ENCODE data around the gene TRIP13. TPM values are rescaled to one million over a fixed set of nuclear protein-coding genes. Genes with fewer than 3 reads are reported as not detected.

TRIP13 gene
- total and polyA plus RNA-seq, 2 of the 4 experiments (the other 2 are of a cell fraction): 17.1 to 35.5 TPM

GRCh38 chr5:922436-923280 lies 30.0 kb downstream of the TRIP13 start:
- H3K4me1 ChIP-seq (ENCODE audit: control insufficient read depth, insufficient read depth, low read length): no peaks in the 10 kb centered on the region; the same call in 1 of the 2 replicates
- no peaks in the 10 kb centered on the region for H3K79me1 ChIP-seq (ENCODE audit: low read depth in 1 of 2, low read length in 2 of 2)
- no peak overlapping the region for H3K27ac ChIP-seq (ENCODE audit: insufficient read depth, low read length)
- no peak overlapping the region for H3K4ac ChIP-seq (ENCODE audit: low read depth, low read length)
- no peaks in the 10 kb centered on the region for H3K9me3 ChIP-seq (ENCODE audit: control insufficient read depth, insufficient read depth, low read length)
- DNase-seq: no peak
- H2BK15ac ChIP-seq (ENCODE audit: low read depth, low read length): no peak overlapping the region
- no peak overlapping the region for H2BK5ac ChIP-seq (ENCODE audit: low read depth, low read length, poor library complexity, severe bottlenecking)
- H4K8ac ChIP-seq (ENCODE audit: low read depth in 2 of 2, low read length in 2 of 2): no peak overlapping the region
- CTCF ChIA-PET: interaction anchor here (1.0 to 3.2 kb wide), 4 partner anchors 9 to 245 kb away, joined by 3 to 17 read pairs (median 4); no protein-coding TSS in a partner anchor
- H2BK120ac ChIP-seq (ENCODE audit: low read depth, low read length): no peak overlapping the region
- 95% methylated on average over 9 of the region's 17 CpGs; no CpG with 5 or more reads in 1 of the 2 experiments for WGBS, 2 experiments (ENCODE audit: extremely low coverage in 2 of 2, insufficient read length in 1 of 2)
- H3K9ac ChIP-seq (ENCODE audit: low read depth, low read length): no peak overlapping the region
- POLR2A ChIA-PET (ENCODE audit: unreplicated experiment): no interaction called here
- no TSS peak for BruUV-seq (replicated peaks)
- H3K56ac ChIP-seq (ENCODE audit: extremely low read depth, insufficient read depth, low read length): no peak overlapping the region
- H3K18ac ChIP-seq (ENCODE audit: low read depth, low read length): no peak overlapping the region
- in situ Hi-C loops (cut with MboI; ENCODE audit: low sequenced_read_pairs): no loop called here
- H4K5ac ChIP-seq (ENCODE audit: low read depth, low read length): no peak overlapping the region
- no peak for TF ChIP-seq USF2 (IDR thresholded peaks at IDR 0.05; ENCODE audit: low read depth, low read length)
- no peak for TF ChIP-seq CTCF (conservative IDR thresholded peaks at IDR 0.05; ENCODE audit: low read depth, low read length)
- no peak for TF ChIP-seq FOS (IDR thresholded peaks at IDR 0.05; ENCODE audit: low read depth, low read length)
- no peak for TF ChIP-seq RAD21 (IDR thresholded peaks at IDR 0.05; ENCODE audit: low read length)
- no peak for TF ChIP-seq SMC3 (IDR thresholded peaks at IDR 0.05; ENCODE audit: low read depth, low read length)
- TF ChIP-seq POLR2A (IDR thresholded peaks at IDR 0.05; ENCODE audit: low read depth, low read length): no peak
- no peak for TF ChIP-seq CHD1 (IDR thresholded peaks at IDR 0.05; ENCODE audit: low read depth, low read length)
- no peak for TF ChIP-seq MXI1 (IDR thresholded peaks at IDR 0.05; ENCODE audit: borderline replicate concordance, low read depth, low read length)
- TF ChIP-seq MAFK (IDR thresholded peaks at IDR 0.05; ENCODE audit: low read depth, low read length): no peak
- dilution Hi-C loops (cut with HindIII; ENCODE audit: low sequenced_read_pairs, unreplicated experiment): no loop called here
- peaks cover 3% of the 10 kb centered on the region for H3K36me3 ChIP-seq (ENCODE audit: control insufficient read depth, insufficient read depth, low read length)
- no peak overlapping the region for H3K4me3 ChIP-seq (ENCODE audit: insufficient read depth, low read depth, low read length)
- no peak for ATAC-seq (ENCODE audit: low read depth)
- no peak overlapping the region for H4K91ac ChIP-seq (ENCODE audit: insufficient read depth, low read depth, low read length)
- no peaks in the 10 kb centered on the region for H3K9me1 ChIP-seq (ENCODE audit: insufficient read depth, low read length)
- H4K20me1 ChIP-seq (ENCODE audit: insufficient read depth, low read length): no peaks in the 10 kb centered on the region
- peak overlapping the region; percentile 4 for H2AFZ ChIP-seq (replicated peaks; ENCODE audit: low read length, poor library complexity)
- H2AK9ac ChIP-seq (replicated peaks; ENCODE audit: low read depth, low read length, poor library complexity): no peak overlapping the region
- peaks cover 7% of the 10 kb centered on the region for H3K27me3 ChIP-seq (ENCODE audit: control insufficient read depth, insufficient read depth, low read length)
- no peak overlapping the region for H2BK20ac ChIP-seq (ENCODE audit: low read depth, low read length)
- H3K4me2 ChIP-seq (ENCODE audit: low read depth, low read length): no peak overlapping the region
- no peak overlapping the region for H3K14ac ChIP-seq (replicated peaks; ENCODE audit: low read depth, low read length)
- H3K23ac ChIP-seq (ENCODE audit: low read depth, low read length): no peak overlapping the region
- no peak overlapping the region for H2AK5ac ChIP-seq (ENCODE audit: low read depth, low read length)
- intact Hi-C loops (cut with micrococcal nuclease): loop anchor here (1.0 to 5.0 kb wide), 5 partner anchors 60 to 718 kb away; partner anchors contain the start of gene NKD2

All from IMR-90 (cell line).